ENCODE data around the gene KATNBL1.

The KATNBL1 gene

DNA sequence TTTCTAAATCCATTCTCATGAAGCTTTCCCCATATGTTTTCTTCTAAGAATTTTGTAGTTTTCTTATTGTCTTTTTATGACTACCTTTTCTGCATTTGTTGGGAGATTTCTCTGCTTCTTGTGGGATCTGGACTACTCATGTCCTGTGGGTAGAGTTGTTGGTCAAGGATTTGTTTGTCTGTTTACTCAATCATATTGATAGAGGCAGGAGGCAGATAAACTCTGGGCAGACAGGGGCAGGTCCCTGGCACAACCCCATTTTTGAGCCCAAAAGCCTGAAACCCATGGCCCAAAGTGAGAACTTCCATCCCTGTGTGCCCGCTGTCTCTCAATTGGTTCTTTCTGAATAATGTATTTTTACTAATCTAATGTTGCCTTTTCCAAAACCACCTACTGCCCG lies 95.7 kb downstream of the KATNBL1 start:
- Mint-ChIP-seq H3K36me3 (no peaks in the 10 kb centered on the region), H3K9me3 (no peaks in the 10 kb centered on the region), H3K4me1 (no peaks in the 10 kb centered on the region), H3K4me3 (no peak overlapping the region), H3K27ac (no peak overlapping the region)
- DNase-seq (ENCODE audit: low spot score in 2 of 2) (no peak), ATAC-seq (no peak)

DNA sequence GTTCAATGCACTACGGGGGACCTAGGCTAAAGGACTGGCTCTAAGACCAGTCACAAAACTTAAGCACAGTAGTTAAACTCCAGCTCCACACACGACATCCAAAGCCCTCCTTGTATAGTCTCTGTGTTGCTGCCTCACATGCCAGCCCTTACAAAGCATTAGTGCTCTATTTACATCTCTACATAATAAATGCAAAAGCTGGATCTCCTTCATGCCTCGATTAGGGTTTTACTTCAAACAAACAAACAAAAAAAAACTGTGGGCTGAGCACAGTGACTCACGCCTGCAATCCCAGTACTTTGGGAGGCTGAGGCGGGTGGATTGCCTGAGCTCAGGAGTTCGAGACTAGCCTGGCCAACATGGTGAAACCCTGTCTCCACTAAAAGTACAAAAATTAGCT lies 98.4 kb downstream of the KATNBL1 start:
- Mint-ChIP-seq H3K9me3 (no peaks in the 10 kb centered on the region), H3K4me3 (no peak overlapping the region), H3K36me3 (no peaks in the 10 kb centered on the region), H3K4me1 (no peaks in the 10 kb centered on the region), H3K27ac (no peak overlapping the region)
- ATAC-seq = no peak
- no peak for DNase-seq (ENCODE audit: low spot score in 2 of 2)

DNA sequence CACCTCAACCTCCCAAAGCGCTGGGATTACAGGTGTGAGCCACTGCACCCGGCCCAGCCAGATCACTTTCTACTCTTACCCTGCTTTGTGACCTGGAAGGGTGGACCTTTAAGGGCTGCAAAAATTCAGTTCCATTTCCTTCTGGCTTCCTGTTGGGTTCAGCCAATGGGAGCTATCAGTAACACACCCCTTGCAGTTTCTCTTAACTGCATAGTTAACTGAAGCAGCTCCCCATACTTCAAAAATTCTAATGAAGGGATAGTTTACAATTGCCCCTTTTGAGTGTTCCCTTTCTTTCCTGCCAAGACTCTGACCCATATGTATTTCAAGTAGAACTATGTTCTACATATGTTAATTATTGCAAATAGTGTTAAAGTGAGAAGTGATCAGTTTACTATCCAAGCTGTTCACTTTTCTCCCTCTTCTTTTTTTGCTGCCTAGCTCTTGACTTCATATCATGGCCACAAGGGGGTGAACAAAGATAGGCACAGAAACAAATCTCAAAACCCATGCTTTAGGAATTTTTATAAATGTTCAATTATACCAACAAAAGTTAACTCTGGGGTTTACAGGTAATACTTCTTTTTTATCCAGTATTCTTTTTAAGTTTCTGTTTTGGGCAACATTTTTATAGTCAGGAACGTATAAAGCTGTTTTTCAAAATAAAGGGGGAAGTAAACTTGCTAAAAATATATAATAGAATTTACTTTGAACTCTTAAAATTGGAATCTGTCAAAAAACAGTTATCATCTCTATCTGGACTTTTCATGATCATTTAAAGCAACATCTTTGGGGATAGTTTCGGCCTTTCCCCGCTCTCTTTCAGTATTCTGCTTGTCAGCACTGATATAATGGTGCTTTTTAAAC lies 99.9 kb downstream of the KATNBL1 start:
- Mint-ChIP-seq H3K9me3 (no peaks in the 10 kb centered on the region), H3K4me1 (no peaks in the 10 kb centered on the region), H3K27ac (no peak overlapping the region), H3K36me3 (no peaks in the 10 kb centered on the region), H3K4me3 (no peak overlapping the region)
- DNase-seq (ENCODE audit: low spot score in 2 of 2) (no peak), ATAC-seq (no peak)

DNA sequence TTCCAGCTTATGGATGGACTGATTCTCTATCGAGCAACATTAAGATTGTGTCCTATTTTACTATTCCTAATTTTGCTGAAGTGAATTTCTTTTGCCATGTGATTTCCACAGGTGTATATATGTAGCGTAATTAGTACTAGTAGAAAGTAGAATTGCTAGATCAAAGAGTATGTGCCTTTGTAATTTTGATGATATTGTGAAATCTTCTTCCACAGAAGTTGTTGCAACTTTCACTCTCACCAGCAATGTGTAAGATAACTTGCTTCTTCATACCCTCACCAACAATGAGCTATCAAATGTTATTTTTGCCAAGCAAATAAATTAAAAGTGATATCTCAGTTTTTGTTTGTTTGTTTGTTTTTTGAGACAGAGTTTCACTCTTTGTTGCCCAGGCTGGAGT lies 102.6 kb downstream of the KATNBL1 start:
- H3K4me3 Mint-ChIP-seq = no peak overlapping the region
- H3K9me3 Mint-ChIP-seq = no peaks in the 10 kb centered on the region
- H3K36me3 Mint-ChIP-seq = peaks cover under 1% of the 10 kb centered on the region
- peaks cover under 1% of the 10 kb centered on the region for H3K4me1 Mint-ChIP-seq
- H3K27ac Mint-ChIP-seq = no peak overlapping the region
- ATAC-seq (no peak), DNase-seq (ENCODE audit: low spot score in 2 of 2) (no peak)

DNA sequence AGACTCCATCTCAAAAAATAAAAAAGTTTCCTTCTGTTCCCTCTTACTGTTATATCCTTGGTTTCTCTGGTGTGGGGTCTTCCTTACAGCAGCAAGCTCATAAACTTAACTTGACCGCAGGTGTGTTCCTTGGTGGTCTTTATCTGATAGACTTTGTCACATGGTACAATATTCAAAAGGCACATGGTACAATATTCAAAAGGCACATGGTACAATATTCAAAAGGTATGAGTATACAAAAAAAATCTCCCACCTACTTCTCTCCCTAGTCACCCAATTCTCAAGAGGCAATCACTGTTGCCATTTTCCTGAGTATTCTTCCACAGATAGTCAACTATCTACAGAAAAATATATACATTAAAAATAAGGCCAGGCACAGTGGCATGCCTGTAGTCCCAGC lies 103.5 kb downstream of the KATNBL1 start:
- no peak overlapping the region for H3K27ac Mint-ChIP-seq
- H3K4me3 Mint-ChIP-seq = no peak overlapping the region
- ATAC-seq (no peak), DNase-seq (ENCODE audit: low spot score in 2 of 2) (no peak)
- H3K36me3 Mint-ChIP-seq = peaks cover 10% of the 10 kb centered on the region
- peaks cover 10% of the 10 kb centered on the region for H3K4me1 Mint-ChIP-seq
- H3K9me3 Mint-ChIP-seq = no peaks in the 10 kb centered on the region

DNA sequence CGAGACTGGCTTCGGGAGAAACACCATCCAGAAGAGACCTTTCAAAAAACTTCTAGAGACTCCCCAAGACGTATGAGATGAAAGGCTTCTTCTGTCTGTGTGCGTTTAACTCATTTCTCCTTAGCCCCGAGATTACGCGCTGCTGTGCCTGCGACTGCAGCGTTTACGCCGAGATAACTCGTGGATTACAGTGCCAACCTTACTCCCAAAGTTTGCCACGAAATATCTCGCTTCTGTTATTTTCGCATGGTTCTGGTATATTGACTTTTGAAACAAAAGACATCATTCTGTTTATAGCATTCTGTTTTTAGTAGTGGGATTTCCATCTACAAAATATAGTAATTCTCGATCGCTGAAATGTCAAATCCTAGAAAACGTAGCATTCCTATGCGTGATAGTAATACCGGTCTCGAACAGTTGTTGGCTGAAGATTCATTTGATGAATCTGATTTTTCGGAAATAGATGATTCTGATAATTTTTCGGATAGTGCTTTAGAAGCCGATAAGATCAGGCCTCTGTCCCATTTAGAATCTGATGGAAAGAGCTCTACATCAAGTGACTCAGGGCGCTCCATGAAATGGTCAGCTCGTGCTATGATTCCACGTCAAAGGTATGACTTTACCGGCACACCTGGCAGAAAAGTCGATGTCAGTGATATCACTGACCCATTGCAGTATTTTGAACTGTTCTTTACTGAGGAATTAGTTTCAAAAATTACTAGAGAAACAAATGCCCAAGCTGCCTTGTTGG lies 107.5 kb downstream of the KATNBL1 start:
- H3K4me3 Mint-ChIP-seq = peak overlapping the region; percentile 100
- ATAC-seq = no peak
- H3K36me3 Mint-ChIP-seq = peaks cover 22% of the 10 kb centered on the region

DNA sequence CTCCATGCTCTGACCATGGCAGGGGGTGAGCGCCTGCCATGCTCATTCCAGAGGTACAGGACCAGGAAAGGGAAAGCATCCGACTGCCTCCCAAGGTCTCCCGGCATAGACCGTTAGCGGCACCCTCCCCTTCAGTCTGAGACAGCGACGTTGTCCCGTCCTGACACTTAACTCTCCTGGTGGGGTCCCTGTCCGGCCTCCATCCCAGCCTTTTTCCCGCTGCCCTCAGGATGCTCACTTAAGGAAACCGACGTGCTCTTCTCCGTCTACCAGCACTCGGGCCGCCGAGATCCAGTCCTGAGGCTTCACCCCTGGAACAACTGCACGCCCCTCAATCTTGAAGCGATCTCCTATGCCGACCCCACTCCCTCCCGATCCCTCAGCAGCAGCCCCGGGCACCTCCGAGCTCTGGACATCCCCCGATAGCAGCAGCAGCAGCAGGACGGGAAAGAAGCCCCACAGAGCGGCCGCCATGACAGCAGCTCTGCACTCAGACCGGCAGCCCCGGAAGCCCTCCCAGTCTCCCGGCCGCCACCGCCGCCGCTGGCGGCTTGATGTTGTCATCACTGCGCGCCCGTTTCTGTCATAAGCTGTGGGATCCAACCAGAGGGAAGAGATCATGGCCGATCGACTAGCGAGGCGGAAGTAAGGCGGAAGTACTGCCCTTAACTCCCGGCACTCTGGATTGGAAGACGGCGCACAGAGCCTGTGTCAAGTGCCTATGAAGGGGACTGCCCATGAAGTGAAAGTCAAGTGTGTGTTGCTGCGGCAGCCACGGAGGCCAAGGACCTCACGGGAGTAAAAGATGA lies 108.3 kb downstream of the KATNBL1 start, which contains the start of the genes EMC7 and PGBD4:
TSS of gene EMC7 (minus strand) at position 497 of the 809 bp plus-strand sequence. CDS start at position 474, 23 bp downstream.
TSS of gene PGBD4 (plus strand) at position 718 of the 809 bp plus-strand sequence. CDS start 449 bp downstream, outside the sequence.
- Mint-ChIP-seq H3K27ac (peak within 1 kb of the TSS; percentile 100), H3K36me3 (peaks cover 23% of the 10 kb centered on the region), H3K9me3 (no peaks in the 10 kb centered on the region), H3K4me3 (peak within 1 kb of the TSS; percentile 100), H3K4me1 (peaks cover 22% of the 10 kb centered on the region)
- peak; percentile 99 for ATAC-seq
- DNase-seq (ENCODE audit: low spot score in 2 of 2) = peak; percentile 99 to 100

More for the DNA sequence above, 107.5 kb downstream of the KATNBL1 start:
- no peak for DNase-seq (ENCODE audit: low spot score in 2 of 2)
- peaks cover 22% of the 10 kb centered on the region for H3K4me1 Mint-ChIP-seq
- no peaks in the 10 kb centered on the region for H3K9me3 Mint-ChIP-seq
- H3K27ac Mint-ChIP-seq = peak overlapping the region; percentile 100

DNA sequence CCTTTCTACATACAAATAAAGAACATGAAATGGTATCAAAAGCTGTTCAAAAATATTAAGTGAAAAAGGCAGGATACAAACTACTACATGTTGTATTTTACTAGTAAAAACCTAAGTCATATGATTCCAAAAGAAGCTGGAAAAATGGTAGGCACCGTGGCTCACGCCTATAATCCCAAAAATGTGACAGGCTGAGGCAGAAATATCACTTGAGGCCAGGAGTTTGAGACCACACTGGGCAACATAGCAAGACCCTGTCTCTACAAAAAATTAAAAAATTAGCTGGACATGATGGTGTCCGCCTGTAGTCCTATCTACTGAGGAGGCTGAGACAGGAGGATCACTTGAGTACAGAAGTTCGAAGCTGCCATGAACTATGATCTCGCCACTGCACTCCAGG lies 110.0 kb downstream of the KATNBL1 start:
- DNase-seq (ENCODE audit: low spot score in 2 of 2) (no peak), ATAC-seq (no peak)
- Mint-ChIP-seq H3K36me3 (peaks cover 36% of the 10 kb centered on the region), H3K9me3 (no peaks in the 10 kb centered on the region), H3K4me1 (peaks cover 22% of the 10 kb centered on the region), H3K4me3 (peak overlapping the region; percentile 100), H3K27ac (peak overlapping the region; percentile 100)

All from stimulated activated effector memory CD8-positive, alpha-beta T cell treated with anti-CD3 and anti-CD28 coated beads, Interleukin-12 subunit alpha, Interleukin-12 subunit beta, amount 100 ng/mL, for 72 hours (primary cell).